GM12878 (cell line): ENCODE measurements around the gene CPEB3. TPM values are rescaled to one million over a fixed set of nuclear protein-coding genes. Genes with fewer than 3 reads are reported as not detected.

ENCODE experiments used
- ATAC-seq: fragments of 200-7000 bp; cut with Tn5 transposase; 3 replicates; pipeline ENCODE4 v1.9.1; 2020; ENCODE audit warnings: mild to moderate bottlenecking, moderate library complexity
- BruUV-seq: library from RNA; stranded (reverse); fragments of 400-500 nt; replicated peaks from 2 replicates; lab custom pipeline; 2021; lab: Mats Ljungman, UMichigan
- CTCF ChIA-PET: fragments of 300-600 bp; sonication (Branson Sonifier 250); formaldehyde crosslinking; extraction: SDS; loops from one replicate; lab custom pipeline; 2021; ENCODE audit warnings: inconsistent platforms; lab: Yijun Ruan, JAX
- POLR2A ChIA-PET: fragments of 350-600 bp; formaldehyde crosslinking; extraction: SDS; loops from one replicate; lab custom pipeline; 2021; ENCODE audit warnings: inconsistent platforms; lab: Charles Lee
- RAD21 ChIA-PET: fragments of 300-600 bp; sonication (Branson Sonifier 250); formaldehyde crosslinking; loops from one replicate; lab custom pipeline; 2023; ENCODE audit warnings: antibody characterized with exemption; ENCODE audit not compliant: unreplicated experiment; lab: Charles Lee
- SMC1A ChIA-PET: fragments of 300-600 bp; sonication (Branson Sonifier 250); formaldehyde crosslinking; loops from one replicate; lab custom pipeline; 2023; ENCODE audit not compliant: unreplicated experiment, uncharacterized antibody; lab: Charles Lee
- DNase-seq: peaks from one replicate; pipeline ENCODE4 v3.0.0-alpha.2; 2011; ENCODE audit warnings: low read depth, low spot score
- FAIRE-seq: peaks from 3 replicates; lab custom pipeline; 2011; peaks lifted over from hg19 to GRCh38; lab: Jason Lieb, UNC
- H2AFZ ChIP-seq: 2 replicates; pipeline ENCODE4 v1.6.0; 2011; ENCODE audit warnings: low read depth, low read length, control low read depth; ENCODE audit not compliant: control insufficient read depth
- H3K27ac ChIP-seq: 2 replicates; pipeline ENCODE4 v1.5.1; 2011; ENCODE audit warnings: control low read depth; ENCODE audit not compliant: control insufficient read depth, insufficient read depth
- H3K27me3 ChIP-seq, 2 experiments: replicated peaks in 1 of 2; 2 replicates each; pipeline versions ENCODE4 v1.6.0 to v1.6.1; 2011; ENCODE audit warnings: low read length in 1 of 2; ENCODE audit not compliant: control insufficient read depth in 2 of 2, insufficient read depth in 2 of 2
- H3K36me3 ChIP-seq, 2 experiments: 2 replicates each; pipeline ENCODE4 v1.5.1; 2011; ENCODE audit warnings: low read length in 1 of 2; ENCODE audit not compliant: control insufficient read depth in 2 of 2, insufficient read depth in 2 of 2
- H3K4me1 ChIP-seq: 2 replicates; pipeline ENCODE4 v1.6.1; 2011; ENCODE audit warnings: mild to moderate bottlenecking, low read length, moderate library complexity, mixed read lengths; ENCODE audit not compliant: control insufficient read depth, insufficient read depth
- H3K4me2 ChIP-seq: 2 replicates; pipeline ENCODE4 v1.6.0; 2011; ENCODE audit warnings: control low read depth; ENCODE audit not compliant: control insufficient read depth, insufficient read depth
- H3K4me3 ChIP-seq: fragments of 200-600 bp; sonication (generic); 2 replicates; pipeline ENCODE4 v1.5.1; 2016
- H3K79me2 ChIP-seq: 2 replicates; pipeline ENCODE4 v1.6.0; 2011; ENCODE audit warnings: low read length; ENCODE audit not compliant: control insufficient read depth, insufficient read depth
- H3K9ac ChIP-seq: 2 replicates; pipeline ENCODE4 v1.8.0; 2011; ENCODE audit warnings: low read length, control low read depth, mixed read lengths; ENCODE audit not compliant: control insufficient read depth, insufficient read depth
- H3K9me3 ChIP-seq: replicated peaks from 3 replicates; pipeline ENCODE4 v1.5.1; 2011; ENCODE audit warnings: mild to moderate bottlenecking, low read length; ENCODE audit not compliant: control insufficient read depth, insufficient read depth
- H4K20me1 ChIP-seq: 2 replicates; pipeline ENCODE4 v1.6.0; 2011; ENCODE audit not compliant: control insufficient read depth, insufficient read depth
- BCL11A ChIP-seq: IDR thresholded peaks from 2 replicates; pipeline ENCODE4 v1.6.1; 2011; ENCODE audit warnings: low read depth, low read length
- BHLHE40 ChIP-seq, 2 experiments: fragments of 450-650 bp in 1 of 2; IDR thresholded peaks; 2 replicates each; pipeline ENCODE4 v1.6.1; 2011 to 2017; ENCODE audit warnings: low read depth in 2 of 2, borderline replicate concordance in 1 of 2, improper control_type of control experiment in 1 of 2, low read length in 1 of 2, mild to moderate bottlenecking in 1 of 2
- CBX3 ChIP-seq: fragments of 200-600 bp; sonication (generic); IDR thresholded peaks from 2 replicates; pipeline ENCODE4 v1.6.1; 2016; ENCODE audit warnings: low read depth, borderline replicate concordance
- HCFC1 ChIP-seq: fragments of 150-350 bp; IDR thresholded peaks from 2 replicates; pipeline ENCODE4 v1.6.1; 2014; ENCODE audit warnings: low read length
- KAT2A ChIP-seq: conservative IDR thresholded peaks from 2 replicates; pipeline ENCODE4 v1.6.1; 2011; ENCODE audit warnings: low read depth, low read length; ENCODE audit not compliant: control insufficient read depth
- LARP7 ChIP-seq: fragments of 450-650 bp; IDR thresholded peaks from 2 replicates; pipeline ENCODE4 v1.6.1; 2017; ENCODE audit warnings: mild to moderate bottlenecking
- MEF2B ChIP-seq: fragments of 450-650 bp; IDR thresholded peaks from 2 replicates; pipeline ENCODE4 v1.6.1; 2018; ENCODE audit warnings: mild to moderate bottlenecking, moderate library complexity; ENCODE audit not compliant: partially characterized antibody, poor library complexity, severe bottlenecking
- NRF1 ChIP-seq: conservative IDR thresholded peaks from 2 replicates; pipeline ENCODE4 v1.6.1; 2011; ENCODE audit warnings: mild to moderate bottlenecking, low read depth, low read length, improper control_type of control experiment
- POLR2A ChIP-seq: IDR thresholded peaks from 2 replicates; pipeline ENCODE4 v1.6.1; 2011; ENCODE audit warnings: low read depth, mild to moderate bottlenecking, low read length
- RB1 ChIP-seq: fragments of 450-650 bp; formaldehyde crosslinking; IDR thresholded peaks from 2 replicates; pipeline ENCODE4 v1.6.1; 2017; ENCODE audit warnings: mild to moderate bottlenecking, borderline replicate concordance
- RELA ChIP-seq: fragments of 450-650 bp; IDR thresholded peaks from 2 replicates; pipeline ENCODE4 v1.8.0; 2014; ENCODE audit warnings: borderline replicate concordance; ENCODE audit not compliant: partially characterized antibody
- STAT1 ChIP-seq: fragments of 450-650 bp; conservative IDR thresholded peaks from 2 replicates; pipeline ENCODE4 v1.6.1; 2014; ENCODE audit warnings: antibody characterized with exemption, mild to moderate bottlenecking
- ZNF384 ChIP-seq: IDR thresholded peaks from 2 replicates; pipeline ENCODE4 v1.6.1; 2012; ENCODE audit warnings: low read depth, mild to moderate bottlenecking, low read length, improper control_type of control experiment, borderline replicate concordance
- WGBS: methylation state at CpG from one replicate; pipeline ENCODE4 v1.1.6; 2016; ENCODE audit warnings: low lambda C conversion rate; ENCODE audit not compliant: insufficient replicate concordance, insufficient coverage; ENCODE audit errors: missing lambda C conversion rate; 5-methylcytosine and 5-hydroxymethylcytosine counted together
- in situ Hi-C: fragments of 300-500 bp; cut with MboI; formaldehyde crosslinking; loops from 9 replicates; pipeline ENCODE4 v1.14.3; 2018; ENCODE audit warnings: mixed read lengths
- intact Hi-C: fragments of 100-400 bp; cut with micrococcal nuclease; formaldehyde crosslinking; loops from one replicate; pipeline ENCODE4 v1.14.2; 2022; ENCODE audit not compliant: unreplicated experiment
- polyA plus RNA-seq, 11 experiments: library from polyadenylated mRNA; depleted of rRNA in 4 of 11; unstranded in 6 of 11; stranded (reverse) in 5 of 11; fragments of >200 nt; fragmentation: Nextera tagmentation in 4 of 11; fragmentation: Illumina TruSeq in 1 of 11; extraction: Ambion mirVana in 4 of 11; extraction: Trizol in 1 of 11; gene quantifications; 1 replicate in 1 of 11; 2 replicates in 10 of 11; pipeline versions ENCODE4 v1.2.1 to v1.2.3, GENCODE V29; 2011 to 2016; ENCODE audit warnings: inconsistent platforms in 2 of 11, missing spikeins in 2 of 11, low read depth in 1 of 11
- total RNA-seq, 4 experiments: library from RNA; depleted of rRNA in 3 of 4; stranded (reverse); fragments of >200 nt in 3 of 4; fragmentation: Illumina TruSeq in 1 of 4; extraction: Trizol in 1 of 4; gene quantifications; 2 replicates each; pipeline versions ENCODE4 v1.2.1 to v1.2.3, GENCODE V29; 2013 to 2021
- TF ChIP-seq, protein P1 (sequence below): IDR thresholded peaks from 2 replicates; pipeline ENCODE4 v1.6.1; 2011; ENCODE audit warnings: borderline replicate concordance, low read depth, mild to moderate bottlenecking, moderate library complexity, low read length; ENCODE audit not compliant: insufficient read depth, poor library complexity, severe bottlenecking
- TF ChIP-seq, protein P2 (sequence below), 3 experiments: IDR thresholded peaks in 2 of 3; conservative IDR thresholded peaks in 1 of 3; 2 replicates each; pipeline ENCODE4 v1.5.1; 2011; ENCODE audit warnings: low read depth in 3 of 3, low read length in 3 of 3, mild to moderate bottlenecking in 3 of 3, control low read depth in 2 of 3, moderate library complexity in 2 of 3, inconsistent platforms in 1 of 3, mixed read lengths in 1 of 3; ENCODE audit not compliant: control insufficient read depth in 2 of 3, insufficient read depth in 1 of 3; ENCODE audit errors: extremely low read depth in 1 of 3
- TF ChIP-seq, protein P3 (sequence below): fragments of 450-650 bp; IDR thresholded peaks from 2 replicates; pipeline ENCODE4 v1.6.1; 2017; ENCODE audit warnings: mild to moderate bottlenecking, moderate library complexity

The CPEB3 gene
- total and polyA plus RNA-seq, 10 of the 15 experiments (the other 5 are each of a cell fraction or from before 2014, with no cell fraction given): 0.50 to 2.3 (median 1.2) TPM

DNA sequence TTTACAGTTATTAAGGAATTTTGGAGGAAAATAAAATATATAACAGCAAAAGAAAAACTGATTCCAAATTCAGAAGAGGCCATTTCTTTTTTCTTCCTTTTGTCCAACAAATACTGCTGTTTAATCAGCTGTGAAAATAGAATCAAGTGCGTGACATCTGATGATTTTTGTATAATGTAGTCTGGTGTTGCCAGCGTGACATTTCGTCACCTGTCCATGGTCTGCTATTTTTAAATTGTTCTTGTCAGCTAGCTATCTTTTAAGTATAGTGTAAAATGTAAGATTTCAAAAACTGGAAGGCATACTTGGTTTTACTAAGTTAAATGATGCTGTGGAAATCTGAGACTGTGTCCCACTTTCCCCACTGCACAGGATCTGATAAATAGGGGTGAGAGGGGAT lies 105.9 kb downstream of the CPEB3 start:
- no peaks in the 10 kb centered on the region for H3K27me3 ChIP-seq
- in situ Hi-C loops (no loop called here), intact Hi-C loops (loop anchor here (10.0 kb wide), 1 partner anchor 250 kb away; no protein-coding TSS in a partner anchor)
- H3K4me3 ChIP-seq: no peak overlapping the region
- no TSS peak for BruUV-seq
- no peak for FAIRE-seq
- WGBS: 94% methylated on average over 3 of the region's 3 CpGs
- DNase-seq: no peak
- H3K4me1 ChIP-seq: peaks cover 7% of the 10 kb centered on the region
- H4K20me1 ChIP-seq: no peaks in the 10 kb centered on the region
- ChIA-PET RAD21 (no interaction called here), POLR2A (interaction anchor here (0.6 kb wide), 1 partner anchor 9 kb away, joined by 3 read pairs; no protein-coding TSS in a partner anchor), SMC1A (interaction anchor here (0.8 to 1.6 kb wide), 7 partner anchors 11 to 105 kb away, joined by 3 to 4 read pairs (median 3); no protein-coding TSS in a partner anchor), CTCF (interaction anchor here (0.9 to 1.7 kb wide), 3 partner anchors 96 to 107 kb away, joined by 3 to 7 read pairs (median 4); no protein-coding TSS in a partner anchor)
- H3K27ac ChIP-seq: no peak overlapping the region
- no peaks in the 10 kb centered on the region for H3K79me2 ChIP-seq
- no peak overlapping the region for H3K4me2 ChIP-seq
- H3K36me3 ChIP-seq: no peaks in the 10 kb centered on the region
- no peaks in the 10 kb centered on the region for H3K9me3 ChIP-seq
- ATAC-seq: no peak
- no peak overlapping the region for H3K9ac ChIP-seq
- H2AFZ ChIP-seq: no peak overlapping the region
- TF ChIP-seq, protein P1, sequence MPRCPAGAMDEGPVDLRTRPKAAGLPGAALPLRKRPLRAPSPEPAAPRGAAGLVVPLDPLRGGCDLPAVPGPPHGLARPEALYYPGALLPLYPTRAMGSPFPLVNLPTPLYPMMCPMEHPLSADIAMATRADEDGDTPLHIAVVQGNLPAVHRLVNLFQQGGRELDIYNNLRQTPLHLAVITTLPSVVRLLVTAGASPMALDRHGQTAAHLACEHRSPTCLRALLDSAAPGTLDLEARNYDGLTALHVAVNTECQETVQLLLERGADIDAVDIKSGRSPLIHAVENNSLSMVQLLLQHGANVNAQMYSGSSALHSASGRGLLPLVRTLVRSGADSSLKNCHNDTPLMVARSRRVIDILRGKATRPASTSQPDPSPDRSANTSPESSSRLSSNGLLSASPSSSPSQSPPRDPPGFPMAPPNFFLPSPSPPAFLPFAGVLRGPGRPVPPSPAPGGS: no peak
- TF ChIP-seq HCFC1: no peak
- no peak for TF ChIP-seq BHLHE40 (IDR thresholded peaks at IDR 0.05; ENCODE audit: borderline replicate concordance in 1 of 2, low read depth in 2 of 2, low read length in 1 of 2)
- no peak for TF ChIP-seq MEF2B
- TF ChIP-seq LARP7: no peak
- TF ChIP-seq POLR2A: no peak
- no peak for TF ChIP-seq ZNF384
- TF ChIP-seq STAT1: no peak
- TF ChIP-seq, protein P2, sequence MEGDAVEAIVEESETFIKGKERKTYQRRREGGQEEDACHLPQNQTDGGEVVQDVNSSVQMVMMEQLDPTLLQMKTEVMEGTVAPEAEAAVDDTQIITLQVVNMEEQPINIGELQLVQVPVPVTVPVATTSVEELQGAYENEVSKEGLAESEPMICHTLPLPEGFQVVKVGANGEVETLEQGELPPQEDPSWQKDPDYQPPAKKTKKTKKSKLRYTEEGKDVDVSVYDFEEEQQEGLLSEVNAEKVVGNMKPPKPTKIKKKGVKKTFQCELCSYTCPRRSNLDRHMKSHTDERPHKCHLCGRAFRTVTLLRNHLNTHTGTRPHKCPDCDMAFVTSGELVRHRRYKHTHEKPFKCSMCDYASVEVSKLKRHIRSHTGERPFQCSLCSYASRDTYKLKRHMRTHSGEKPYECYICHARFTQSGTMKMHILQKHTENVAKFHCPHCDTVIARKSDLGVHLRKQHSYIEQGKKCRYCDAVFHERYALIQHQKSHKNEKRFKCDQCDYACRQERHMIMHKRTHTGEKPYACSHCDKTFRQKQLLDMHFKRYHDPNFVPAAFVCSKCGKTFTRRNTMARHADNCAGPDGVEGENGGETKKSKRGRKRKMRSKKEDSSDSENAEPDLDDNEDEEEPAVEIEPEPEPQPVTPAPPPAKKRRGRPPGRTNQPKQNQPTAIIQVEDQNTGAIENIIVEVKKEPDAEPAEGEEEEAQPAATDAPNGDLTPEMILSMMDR (IDR thresholded peaks at IDR 0.05 in 2 of 3, conservative IDR thresholded peaks at IDR 0.05 in 1 of 3; ENCODE audit: control insufficient read depth in 2 of 3, extremely low read depth in 1 of 3, insufficient read depth in 1 of 3, low read depth in 3 of 3, low read length in 3 of 3): no peak
- no peak for TF ChIP-seq NRF1
- TF ChIP-seq KAT2A: no peak
- TF ChIP-seq BCL11A: no peak
- TF ChIP-seq, protein P3, sequence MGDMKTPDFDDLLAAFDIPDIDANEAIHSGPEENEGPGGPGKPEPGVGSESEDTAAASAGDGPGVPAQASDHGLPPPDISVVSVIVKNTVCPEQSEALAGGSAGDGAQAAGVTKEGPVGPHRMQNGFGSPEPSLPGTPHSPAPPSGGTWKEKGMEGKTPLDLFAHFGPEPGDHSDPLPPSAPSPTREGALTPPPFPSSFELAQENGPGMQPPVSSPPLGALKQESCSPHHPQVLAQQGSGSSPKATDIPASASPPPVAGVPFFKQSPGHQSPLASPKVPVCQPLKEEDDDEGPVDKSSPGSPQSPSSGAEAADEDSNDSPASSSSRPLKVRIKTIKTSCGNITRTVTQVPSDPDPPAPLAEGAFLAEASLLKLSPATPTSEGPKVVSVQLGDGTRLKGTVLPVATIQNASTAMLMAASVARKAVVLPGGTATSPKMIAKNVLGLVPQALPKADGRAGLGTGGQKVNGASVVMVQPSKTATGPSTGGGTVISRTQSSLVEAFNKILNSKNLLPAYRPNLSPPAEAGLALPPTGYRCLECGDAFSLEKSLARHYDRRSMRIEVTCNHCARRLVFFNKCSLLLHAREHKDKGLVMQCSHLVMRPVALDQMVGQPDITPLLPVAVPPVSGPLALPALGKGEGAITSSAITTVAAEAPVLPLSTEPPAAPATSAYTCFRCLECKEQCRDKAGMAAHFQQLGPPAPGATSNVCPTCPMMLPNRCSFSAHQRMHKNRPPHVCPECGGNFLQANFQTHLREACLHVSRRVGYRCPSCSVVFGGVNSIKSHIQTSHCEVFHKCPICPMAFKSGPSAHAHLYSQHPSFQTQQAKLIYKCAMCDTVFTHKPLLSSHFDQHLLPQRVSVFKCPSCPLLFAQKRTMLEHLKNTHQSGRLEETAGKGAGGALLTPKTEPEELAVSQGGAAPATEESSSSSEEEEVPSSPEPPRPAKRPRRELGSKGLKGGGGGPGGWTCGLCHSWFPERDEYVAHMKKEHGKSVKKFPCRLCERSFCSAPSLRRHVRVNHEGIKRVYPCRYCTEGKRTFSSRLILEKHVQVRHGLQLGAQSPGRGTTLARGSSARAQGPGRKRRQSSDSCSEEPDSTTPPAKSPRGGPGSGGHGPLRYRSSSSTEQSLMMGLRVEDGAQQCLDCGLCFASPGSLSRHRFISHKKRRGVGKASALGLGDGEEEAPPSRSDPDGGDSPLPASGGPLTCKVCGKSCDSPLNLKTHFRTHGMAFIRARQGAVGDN: no peak
- no peak for TF ChIP-seq CBX3
- no peak for TF ChIP-seq RB1
- TF ChIP-seq RELA: no peak
